HG03175 (cell line): ENCODE measurements around the gene VGLL4.

Experiments used
- ATAC-seq: cut with Tn5 transposase; IDR thresholded peaks from one replicate; pipeline ENCODE4 v1.9.1; 2021; ENCODE audit warnings: mild to moderate bottlenecking, moderate library complexity; ENCODE audit not compliant: unreplicated experiment

The VGLL4 gene

GRCh38 chr3:11509173-11510000, 134.3 kb downstream of the VGLL4 start:
- ATAC-seq: no peak

GRCh38 chr3:11508346-11509172, 135.2 kb downstream of the VGLL4 start:
- no peak for ATAC-seq

- no peak for ATAC-seq
Observed at GRCh38 chr3:11507719-11508118, 136.0 kb downstream of the VGLL4 start.
